DMS 273 (cell line): Measurements from ENCODE around the gene OSM.

Experiments used
- DNase-seq: peaks from one replicate; lab custom pipeline; 2025; ENCODE audit not compliant: unreplicated experiment; lab: John Stamatoyannopoulos, UW

OSM gene

DNA sequence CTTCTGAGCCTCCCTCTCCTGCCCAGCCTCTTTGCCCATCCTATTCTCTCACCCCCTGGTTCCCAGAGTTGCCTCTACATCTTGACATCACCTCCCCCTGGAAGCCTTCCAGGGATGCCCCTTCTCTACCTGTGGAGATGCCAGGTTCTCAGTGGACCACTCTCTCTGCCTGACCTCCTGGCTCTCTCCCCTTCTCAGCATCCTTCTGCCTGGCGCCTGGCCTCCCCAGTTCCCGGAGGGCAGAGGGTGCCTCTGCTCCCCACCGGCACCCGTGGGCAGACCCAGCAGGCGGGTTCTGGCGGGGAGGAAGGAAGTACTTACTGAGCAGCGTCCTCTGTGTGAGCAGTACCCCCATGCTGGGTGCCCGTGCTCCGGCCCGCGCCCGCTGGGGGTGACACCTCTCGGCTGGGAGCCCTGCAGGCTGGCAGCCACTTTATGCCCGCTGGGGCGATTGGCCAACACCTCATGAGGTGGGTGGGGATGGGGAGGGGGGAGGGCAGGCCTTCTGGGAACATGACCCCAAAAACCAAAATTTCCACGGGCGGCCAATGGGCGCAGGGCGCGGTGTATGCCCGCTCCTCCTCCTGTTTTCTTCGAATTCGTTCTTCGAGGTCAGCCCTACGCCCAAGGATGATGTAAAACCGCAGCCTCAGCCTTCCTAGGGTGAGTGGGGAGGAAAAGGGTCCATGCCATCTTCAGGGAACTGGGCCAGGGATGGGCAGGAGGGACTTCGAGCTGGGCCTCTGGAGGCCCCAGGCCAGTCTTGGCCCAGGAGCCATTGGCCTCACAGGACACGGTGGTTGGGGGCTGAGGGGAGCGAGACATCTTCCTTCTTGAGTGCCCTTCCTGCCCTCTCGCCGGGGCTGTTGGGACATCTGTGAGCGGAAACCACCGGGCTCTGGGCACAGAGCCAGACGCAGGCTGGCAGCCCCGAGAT, at the start of gene OSM:
TSS of gene OSM (minus strand) at position 407 of the 937 bp plus-strand sequence. CDS start at position 355, 52 bp downstream.
- no peak for DNase-seq

DNA sequence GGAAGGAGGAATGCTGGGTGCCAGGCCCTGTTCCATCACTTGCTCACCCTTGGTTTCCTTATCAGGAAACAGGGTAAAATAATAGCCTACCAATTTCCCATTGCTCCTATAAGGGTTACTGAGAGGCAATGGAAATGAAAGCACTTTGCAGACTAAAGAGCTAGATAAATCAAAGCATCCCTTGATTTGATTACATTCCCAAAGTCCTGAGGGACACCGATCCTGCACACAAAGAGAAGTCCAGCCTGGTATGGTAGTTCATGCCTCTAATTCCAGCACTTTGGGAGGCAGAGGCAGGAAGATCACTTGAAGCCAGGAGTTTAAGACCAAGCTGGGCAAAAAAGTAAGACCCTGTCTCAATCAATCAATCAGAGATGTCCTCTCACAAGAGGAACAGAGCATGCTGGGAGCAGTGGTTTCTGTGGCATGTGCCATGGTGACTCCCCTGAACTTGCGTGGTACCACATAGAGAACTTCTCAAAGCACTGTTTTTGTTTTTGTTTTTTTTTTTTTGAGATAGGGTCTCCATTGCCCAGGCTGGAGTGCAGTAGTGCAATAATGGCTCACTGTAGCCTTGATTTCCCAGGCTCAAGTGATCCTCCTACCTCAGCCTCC, 49.4 kb upstream of the OSM start:
- DNase-seq, result no peak

DNA sequence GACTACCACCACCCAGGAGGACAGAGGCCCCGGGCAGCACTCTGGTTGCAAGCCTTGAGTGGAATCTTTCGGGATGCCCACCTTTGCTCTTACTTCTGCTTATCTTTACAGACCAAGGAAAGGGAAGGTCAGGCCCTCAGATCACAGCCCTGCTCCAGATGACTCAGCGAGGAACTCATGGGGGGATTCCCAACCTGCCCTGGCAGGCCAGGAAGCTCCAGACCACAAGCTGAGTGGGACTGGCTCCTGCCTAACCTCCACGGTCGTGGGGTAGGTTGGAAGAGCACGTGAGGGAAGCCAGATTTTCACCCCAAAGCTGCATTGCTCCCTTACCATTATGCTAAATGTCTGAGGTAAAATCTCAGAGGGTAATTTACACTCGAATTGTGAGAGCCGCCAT, 48.3 kb upstream of the OSM start:
- no peak for DNase-seq

DNA sequence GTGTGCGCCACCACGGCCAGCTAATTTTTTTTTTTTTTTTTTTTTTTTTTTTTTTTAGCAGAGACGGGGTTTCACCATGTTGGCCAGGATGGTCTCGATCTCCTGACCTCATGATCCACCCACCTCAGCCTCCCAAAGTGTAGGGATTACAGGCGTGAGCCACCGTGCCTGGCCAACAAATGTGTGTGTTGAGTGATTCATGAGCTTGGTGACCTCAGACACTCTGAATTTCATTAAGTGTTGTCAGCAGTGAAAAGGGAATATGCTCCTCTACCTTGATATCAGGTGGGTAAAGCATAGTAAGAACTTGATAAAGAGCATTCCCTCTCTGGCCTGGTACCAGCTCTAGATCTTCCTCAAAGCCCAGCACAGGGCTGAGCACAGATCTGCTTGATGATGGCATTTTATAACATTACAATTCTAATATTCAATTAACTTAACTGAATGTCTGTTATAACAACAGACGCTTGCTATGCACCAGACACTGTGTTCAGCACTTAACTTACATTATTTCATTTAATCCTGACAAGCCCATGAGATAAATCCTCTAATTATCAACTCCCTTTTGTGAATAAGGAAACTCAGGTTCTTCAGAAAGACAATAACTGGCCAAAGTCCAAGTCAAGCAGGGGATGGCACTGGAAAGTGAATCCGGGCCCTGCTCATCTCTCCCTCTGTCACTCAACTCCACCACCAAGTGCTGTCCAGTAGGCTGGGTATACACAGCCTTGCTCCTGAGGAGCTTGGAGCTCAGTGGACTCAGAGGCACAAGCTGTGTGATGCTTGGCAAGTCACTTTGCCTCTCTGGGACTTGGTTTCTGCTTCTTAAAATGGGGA, 47.1 kb upstream of the OSM start:
- DNase-seq, result no peak

DNA sequence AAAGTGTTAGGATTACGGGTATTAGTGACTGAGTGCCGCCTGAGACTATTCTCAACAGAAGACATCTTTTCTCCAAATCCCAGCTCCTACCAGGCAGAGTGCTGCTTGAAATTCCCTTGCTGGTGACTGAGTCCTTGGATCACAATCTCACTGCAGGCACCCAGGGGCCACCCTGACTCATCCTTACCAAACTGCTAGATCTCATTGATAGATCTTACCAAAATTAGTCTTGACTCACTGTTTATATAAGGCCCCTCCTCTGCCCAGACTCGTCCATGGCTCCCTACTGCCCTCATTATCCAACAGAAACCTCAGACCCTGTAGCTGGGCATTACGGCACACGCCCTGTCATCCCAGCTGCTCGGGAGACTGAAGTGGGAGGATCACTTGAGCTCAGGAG, 45.4 kb upstream of the OSM start:
- no peak for DNase-seq

DNA sequence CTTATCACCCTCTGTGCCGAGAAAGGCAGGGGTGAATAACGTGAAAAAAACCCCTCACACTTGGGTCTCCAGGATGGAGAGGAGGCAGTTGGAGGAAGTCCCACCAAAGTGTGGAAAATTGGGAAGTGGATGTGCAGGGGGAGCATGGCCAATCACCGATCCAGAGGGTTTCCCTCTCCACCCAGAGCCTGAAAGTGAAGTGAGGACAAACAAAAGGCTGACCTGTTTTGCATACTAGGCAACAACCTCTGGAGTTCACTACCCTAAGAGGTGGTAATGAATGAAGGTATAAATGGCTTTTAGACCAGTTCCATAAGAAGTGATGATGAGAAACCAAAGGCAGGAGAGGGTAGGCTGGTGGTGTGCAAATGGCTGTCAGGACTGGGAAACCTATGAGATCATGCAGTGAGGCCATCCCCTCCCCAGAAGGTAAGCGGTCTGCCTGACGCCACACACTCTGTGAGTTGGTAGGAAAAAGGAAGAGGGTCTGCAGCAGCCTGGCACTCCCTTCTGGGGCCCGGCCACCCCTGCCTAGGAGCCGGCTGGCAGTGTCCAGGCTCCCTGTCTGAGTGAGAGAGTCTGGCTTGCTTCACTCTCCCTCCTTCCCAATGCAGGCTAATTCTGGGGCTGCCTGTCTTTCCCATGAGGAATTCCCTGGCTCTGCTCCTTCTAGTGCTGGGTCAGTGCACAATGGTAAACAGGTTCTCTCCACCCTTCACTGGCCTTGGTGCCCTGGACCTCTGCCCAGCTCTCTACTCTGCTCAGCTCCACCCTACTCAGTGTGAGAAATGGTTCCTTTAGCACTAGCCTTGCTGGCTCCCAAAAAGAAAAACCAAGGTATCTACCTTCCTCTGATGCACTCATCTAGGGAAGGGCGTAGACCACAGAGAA, 44.5 kb upstream of the OSM start:
- DNase-seq, result no peak

DNA sequence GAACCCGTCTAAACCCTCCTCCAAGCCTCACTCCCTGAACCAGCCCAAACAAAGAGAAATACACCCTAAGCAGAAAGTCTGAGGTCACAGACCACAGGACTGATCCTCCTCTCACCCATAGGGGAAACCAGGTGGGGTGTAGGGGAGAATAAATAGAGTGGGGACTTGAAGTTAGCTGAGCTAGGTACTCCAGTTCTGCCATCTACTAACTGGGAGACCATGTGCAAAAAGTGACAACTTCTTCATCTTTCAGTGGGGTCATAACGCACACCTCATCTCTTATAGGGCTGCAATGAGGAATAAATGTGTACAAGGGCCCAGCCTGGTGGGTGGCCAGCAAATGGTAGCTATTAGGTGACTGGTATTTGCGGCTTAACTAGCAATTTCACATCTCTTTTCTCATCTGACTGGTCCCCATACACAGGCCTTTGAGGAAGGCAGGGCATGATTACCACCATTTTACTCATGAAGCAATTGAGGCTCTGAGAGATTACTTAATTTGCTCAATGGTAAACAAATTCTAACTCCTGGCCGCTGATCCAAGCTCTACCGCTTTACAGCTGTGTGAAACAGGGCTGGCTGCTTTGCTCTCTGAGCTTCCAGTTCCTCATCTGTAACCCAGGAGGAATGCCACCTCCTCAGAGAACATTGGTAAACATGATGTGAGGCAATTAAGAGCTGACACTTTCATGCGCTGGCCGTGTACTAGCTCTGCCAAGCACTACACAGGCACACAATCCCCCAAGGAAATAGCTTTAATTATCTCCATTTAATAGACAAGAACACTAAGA, 43.5 kb upstream of the OSM start:
- no peak for DNase-seq

DNA sequence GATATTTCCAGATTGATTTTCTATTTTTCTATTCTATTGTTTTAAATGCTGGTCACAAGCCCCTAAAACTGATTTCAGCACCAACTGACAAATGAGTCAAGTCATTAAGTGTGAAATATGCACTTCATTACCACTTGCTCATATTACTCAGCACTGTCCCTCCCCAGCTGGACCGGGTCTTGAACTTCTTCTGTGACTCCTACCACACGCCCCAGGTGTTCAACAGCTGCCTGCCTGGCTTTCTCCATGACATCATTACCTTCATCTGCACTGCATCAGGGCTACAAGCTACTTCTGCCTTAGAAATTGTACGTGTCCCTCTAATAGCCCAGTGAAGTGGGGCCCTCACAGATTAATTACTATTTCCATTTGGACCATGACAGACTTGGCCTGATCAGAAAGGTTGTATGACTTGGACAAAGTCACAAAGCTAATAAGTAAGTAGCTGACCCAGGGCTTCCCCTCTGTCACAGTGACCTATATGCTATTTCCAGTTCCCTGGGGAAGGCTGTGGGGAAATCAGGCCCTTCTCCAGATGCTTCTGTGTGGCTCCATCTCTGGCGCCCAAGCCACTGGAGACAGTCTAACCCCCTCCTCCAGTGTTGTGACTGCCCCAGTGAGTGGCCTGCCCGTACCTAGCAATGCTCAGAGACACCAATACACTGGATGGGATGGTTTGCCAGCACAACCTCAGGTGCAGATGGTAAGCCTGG, 42.0 kb upstream of the OSM start:
- DNase-seq, result no peak

DNA sequence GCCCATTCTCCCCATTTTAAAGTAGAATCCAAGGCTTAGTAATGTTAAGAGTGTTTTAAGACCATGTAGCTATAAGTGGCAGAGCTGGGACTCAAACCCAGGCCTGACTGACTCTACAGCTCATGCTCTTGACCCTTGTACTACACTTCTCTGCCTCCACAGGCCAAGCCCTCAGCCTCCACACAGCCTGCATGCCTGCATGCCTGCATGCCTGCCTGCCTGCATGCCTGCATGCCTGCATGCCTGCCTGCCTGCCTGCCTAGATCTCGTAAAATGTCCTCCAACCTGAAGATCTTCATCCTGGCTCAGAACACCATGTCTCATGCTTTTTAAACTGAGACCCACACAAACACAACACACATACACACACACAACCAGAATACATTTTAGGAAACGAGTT, 41.4 kb upstream of the OSM start:
- DNase-seq, result no peak

DNA sequence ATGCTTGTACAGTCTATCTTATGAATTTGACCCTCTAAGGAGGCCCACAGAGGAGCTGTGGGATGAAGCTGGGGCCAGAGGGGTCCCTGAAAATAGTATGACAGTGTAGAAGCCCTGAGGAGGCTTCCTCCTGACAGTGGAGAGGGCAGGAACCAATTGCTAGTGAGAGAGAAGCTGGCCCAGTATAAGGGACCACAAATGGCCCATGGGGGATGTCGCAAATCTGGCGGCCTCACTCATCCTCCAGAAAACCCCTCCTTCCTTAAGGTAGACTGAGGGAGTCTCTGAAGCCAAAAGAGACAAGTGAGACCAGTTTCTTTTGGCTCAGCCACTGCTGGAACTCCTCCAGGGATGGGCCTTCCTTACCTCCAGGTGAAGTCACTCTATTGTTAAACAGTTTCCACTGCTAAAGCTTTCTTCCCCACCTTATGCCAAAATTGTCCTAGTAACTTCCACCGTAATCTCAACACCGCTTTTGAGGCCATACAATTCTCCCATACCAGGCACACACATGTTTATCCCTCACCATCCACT, 40.5 kb upstream of the OSM start:
- DNase-seq, result no peak

DNA sequence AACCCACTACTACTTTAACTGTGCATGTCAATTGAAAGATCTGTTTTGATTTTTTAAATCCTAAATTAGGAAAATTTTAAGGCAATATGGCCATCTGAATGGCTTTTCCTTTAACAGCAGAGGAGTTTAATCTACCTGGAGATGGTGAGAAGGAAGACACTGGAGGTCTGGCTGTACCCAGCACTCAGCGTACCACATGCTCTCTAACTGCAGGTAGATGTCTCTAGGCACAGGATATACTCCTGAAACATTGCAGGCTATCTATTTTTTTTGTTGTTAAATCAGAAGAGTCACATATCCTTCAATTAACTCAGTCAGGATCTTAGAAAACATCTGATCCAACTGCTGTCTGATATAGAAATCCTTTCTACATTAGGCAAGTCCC, 40.0 kb upstream of the OSM start:
- DNase-seq, result no peak

DNA sequence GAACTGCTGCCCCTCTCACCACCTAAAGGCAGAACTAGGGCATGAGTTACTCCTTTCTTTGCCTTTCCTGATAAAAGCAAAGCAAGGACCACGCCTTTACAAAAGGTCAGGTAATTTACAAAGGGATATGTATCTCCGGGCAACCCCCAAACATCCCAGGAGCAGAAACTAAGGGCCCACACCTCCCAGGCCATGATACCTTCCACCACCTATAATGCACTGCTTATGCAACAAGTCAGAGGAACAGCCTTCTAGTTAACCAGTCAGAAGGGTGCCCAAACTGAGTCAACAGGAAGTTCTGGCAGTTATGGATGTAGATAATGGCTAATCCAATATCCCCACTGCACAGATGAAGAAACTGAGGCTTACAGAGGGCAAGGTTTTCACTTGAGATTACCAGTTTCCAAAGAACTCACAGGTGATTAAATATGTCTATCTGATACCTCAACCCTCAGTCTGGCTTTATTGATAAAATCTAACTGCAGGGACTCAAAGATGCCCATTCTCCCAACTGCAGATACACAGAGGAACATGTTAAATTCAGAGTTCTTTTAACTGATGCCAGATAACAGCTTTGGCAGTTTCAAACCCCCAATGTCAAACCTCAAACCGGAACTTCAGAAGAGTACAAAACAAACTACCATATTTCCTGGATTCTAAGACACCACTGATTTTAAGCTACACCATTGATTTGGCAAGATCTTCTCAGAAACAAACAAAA, 39.4 kb upstream of the OSM start:
- no peak for DNase-seq

DNA sequence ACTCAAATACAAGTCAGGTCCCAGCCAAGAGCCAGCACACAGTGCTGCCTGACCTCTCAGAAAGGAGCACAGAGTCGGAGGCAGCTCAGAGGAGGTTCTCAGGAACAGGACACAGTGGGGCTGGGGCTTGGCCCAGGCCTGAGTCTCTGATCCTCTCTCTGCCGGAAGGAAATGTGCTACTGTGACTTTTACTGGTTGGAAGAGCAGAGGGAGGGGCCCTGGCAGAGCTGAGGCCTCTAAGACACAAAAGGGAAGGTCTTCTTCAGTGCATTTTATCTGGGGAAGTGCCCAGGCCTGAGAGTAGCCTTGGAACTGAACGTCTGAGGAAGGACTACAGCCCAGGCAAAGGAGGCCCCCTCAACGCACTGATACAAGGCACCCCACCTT, 38.9 kb upstream of the OSM start:
- DNase-seq, result no peak

DNA sequence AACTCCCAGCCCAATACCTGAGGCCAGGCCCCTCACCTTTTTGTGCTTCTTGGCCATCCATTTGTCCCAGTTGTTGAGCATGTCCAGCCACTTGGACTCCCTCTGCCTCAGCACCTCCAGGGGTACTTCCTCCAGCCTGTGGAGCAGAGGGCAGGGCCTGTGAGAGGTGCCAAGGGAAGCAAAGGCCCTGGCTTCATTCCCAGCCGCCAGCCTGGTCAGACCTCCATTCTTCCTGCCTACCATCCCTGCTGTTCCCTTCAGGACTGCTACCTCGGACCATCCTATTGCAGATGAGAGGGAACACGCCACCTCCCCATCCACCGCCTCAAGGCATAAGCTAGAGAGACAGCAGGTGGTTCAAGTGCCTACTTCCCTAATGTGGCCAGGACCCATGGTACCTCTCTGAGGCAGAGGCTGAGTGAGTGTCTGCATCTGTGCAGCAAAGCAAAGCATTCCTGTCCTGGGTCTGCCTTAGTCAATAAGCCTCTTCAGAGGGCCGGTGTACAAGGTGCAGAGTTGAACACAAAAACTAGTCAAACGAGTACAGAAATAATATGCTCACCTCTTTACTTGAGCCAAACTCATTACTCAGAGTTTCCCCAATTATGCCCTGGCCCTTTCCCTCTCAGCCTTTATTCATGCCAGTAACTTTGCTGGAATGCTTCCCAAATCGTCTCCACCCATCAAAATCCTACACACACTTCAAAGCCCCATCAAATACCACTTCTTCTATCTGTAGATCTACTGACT, 38.0 kb upstream of the OSM start:
- peak; percentile 27 for DNase-seq

DNA sequence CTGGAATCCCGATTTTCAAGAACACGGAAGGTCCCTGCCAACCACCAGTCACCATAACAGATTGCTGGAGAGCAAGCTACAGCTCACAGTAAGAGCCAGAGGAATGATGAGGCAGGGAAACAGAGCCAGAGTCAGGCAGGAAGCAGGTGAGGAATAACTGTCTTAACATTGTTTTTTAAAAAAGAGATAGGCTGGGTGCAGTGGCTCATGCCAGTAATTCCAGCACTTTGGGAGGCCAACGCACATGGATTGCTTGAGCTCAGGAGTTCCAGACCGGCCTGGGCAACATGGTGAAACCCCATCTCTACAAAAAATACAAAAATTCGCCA, 36.1 kb upstream of the OSM start:
- no peak for DNase-seq

DNA sequence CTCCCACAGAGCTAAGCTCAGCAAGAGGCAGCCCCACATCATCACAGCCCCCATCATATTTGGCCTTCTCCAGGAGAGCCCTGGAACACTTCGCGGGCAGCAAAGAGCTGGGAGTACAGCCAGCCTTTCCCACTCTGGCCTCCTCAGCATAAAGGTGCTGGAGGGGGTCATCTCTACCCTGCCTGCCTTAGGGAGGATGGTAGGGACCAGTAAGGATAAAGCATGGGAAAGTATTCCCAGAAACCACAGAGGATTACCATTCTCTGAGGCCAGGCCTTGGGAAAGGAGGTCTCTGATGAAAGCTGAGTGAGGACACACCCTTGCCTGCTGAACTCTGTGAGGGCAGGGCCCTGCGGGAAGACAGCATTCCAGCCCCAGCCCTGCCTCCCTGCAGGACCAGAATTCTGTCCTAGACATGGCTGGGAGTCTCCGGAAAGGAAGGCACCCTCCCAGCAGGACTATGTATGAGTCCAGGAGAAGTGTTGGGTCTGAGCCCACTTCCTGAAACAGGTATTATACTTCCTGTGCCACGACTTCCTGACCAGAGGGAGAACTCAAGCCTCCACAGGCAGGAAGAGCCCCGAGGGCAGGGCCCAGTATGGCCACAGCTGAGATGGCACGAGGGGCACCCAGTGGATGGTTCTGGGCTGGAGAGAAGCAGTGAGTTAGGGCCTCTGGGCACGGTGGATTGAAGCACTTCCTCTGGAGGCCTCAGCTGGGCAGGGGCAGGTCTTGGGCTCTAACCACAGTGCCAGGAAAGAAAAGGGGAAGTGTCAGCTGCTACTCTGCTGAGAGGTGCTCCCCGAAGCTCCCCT, 35.6 kb upstream of the OSM start:
- no peak for DNase-seq

DNA sequence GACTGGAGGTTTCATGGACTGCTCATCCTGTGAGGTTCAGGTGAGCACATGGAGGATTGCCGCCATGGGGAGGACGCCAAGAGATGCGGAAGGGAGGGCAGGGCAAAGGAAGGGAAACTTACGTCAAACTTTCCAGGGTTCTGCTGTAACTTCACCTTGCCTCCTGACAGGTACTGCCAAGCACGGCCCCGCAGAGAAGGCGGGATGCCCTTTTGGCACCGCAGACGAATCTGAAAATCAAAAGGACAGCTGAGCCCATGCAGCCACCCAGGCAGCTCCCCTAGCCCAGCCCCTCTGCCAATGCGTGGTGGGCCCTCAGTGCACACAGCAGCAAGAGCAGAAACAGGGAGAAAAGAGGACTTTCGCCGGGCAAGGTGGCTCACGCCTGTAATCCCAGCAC, 32.7 kb upstream of the OSM start:
- DNase-seq, result no peak
